Aorta (tissue), 5 donors: ENCODE measurements around the gene MTOR. TPM values are rescaled to one million over a fixed set of nuclear protein-coding genes. Genes with fewer than 3 reads are reported as not detected.

Experiments
- ATAC-seq: fragments of 200-7000 bp; cut with Tn5 transposase; one replicate; pipeline ENCODE4 v1.9.1; 2022; ENCODE audit warnings: moderate library complexity; ENCODE audit not compliant: low FRiP score
- DNase-seq, 2 donors: peaks; one replicate each; pipeline ENCODE4 v3.0.0-alpha.2; 2020
- H3K27ac ChIP-seq, 2 donors: one replicate each; pipeline ENCODE4 v1.5.1; 2013; ENCODE audit warnings: low read length in 2 of 2, mild to moderate bottlenecking in 2 of 2, moderate library complexity in 2 of 2, control low read depth in 1 of 2, inconsistent platforms in 1 of 2, low read depth in 1 of 2
- H3K27me3 ChIP-seq, 2 donors: one replicate each; pipeline ENCODE4 v1.6.1; 2013; ENCODE audit warnings: control low read depth in 1 of 2, low read length in 1 of 2, mild to moderate bottlenecking in 1 of 2, moderate library complexity in 1 of 2; ENCODE audit not compliant: insufficient read depth in 2 of 2, control insufficient read depth in 1 of 2
- H3K36me3 ChIP-seq, 2 donors: one replicate each; pipeline ENCODE4 v1.6.1; 2013; ENCODE audit warnings: control low read depth in 1 of 2, low read length in 1 of 2, mild to moderate bottlenecking in 1 of 2; ENCODE audit not compliant: insufficient read depth in 2 of 2, control insufficient read depth in 1 of 2
- H3K4me1 ChIP-seq, 2 donors: one replicate each; pipeline ENCODE4 v1.6.1; 2013; ENCODE audit warnings: low read length in 2 of 2, control low read depth in 1 of 2, mild to moderate bottlenecking in 1 of 2, moderate library complexity in 1 of 2; ENCODE audit not compliant: insufficient read depth in 2 of 2, control insufficient read depth in 1 of 2
- H3K4me3 ChIP-seq, 2 donors: one replicate each; pipeline ENCODE4 v1.5.1; 2013; ENCODE audit warnings: low read length in 2 of 2, control low read depth in 1 of 2, mild to moderate bottlenecking in 1 of 2
- H3K9me3 ChIP-seq: one replicate; pipeline ENCODE4 v1.6.1; 2013; ENCODE audit warnings: mild to moderate bottlenecking, low read length; ENCODE audit not compliant: control insufficient read depth
- WGBS, 2 donors: extraction: QIAGEN DNeasy Blood & Tissue Kit; methylation state at CpG; one replicate each; pipeline ENCODE4 v1.1.7; 2013; 5-methylcytosine and 5-hydroxymethylcytosine counted together
- intact Hi-C, 2 donors: fragments of 100-400 bp; cut with DNase I; formaldehyde crosslinking; loops; one replicate each; pipeline versions ENCODE4 v1.14.2 to v1.15.0; 2022
- polyA plus RNA-seq, 2 donors: library from polyadenylated mRNA; stranded (reverse); fragments of 200-250 nt; gene quantifications; one replicate each; pipeline ENCODE4 v1.2.3, GENCODE V29; 2013
- total RNA-seq, 2 donors: library from RNA; stranded (reverse); fragmentation: NEBNext Ultra II Directional; extraction: Animal tissue kit (Norgen Biotek cat#: 25700); gene quantifications; one replicate each; pipeline ENCODE4 v1.2.1, GENCODE V29; 2021
- donor health status: healthy with polysubstance abuse.
- donor health status: Bipolar disorder and iron deficiency.
- donor health status: DM: no; HTN: no; CAD: no.
- donor health status: DM: no; HTN: no; CAD: no.
- donor health status: DM: yes; HTN: yes; CAD: no.

The MTOR gene
- total and polyA plus RNA-seq, 4 donors: 7.5 to 31.8 (median 22.9) TPM

DNA sequence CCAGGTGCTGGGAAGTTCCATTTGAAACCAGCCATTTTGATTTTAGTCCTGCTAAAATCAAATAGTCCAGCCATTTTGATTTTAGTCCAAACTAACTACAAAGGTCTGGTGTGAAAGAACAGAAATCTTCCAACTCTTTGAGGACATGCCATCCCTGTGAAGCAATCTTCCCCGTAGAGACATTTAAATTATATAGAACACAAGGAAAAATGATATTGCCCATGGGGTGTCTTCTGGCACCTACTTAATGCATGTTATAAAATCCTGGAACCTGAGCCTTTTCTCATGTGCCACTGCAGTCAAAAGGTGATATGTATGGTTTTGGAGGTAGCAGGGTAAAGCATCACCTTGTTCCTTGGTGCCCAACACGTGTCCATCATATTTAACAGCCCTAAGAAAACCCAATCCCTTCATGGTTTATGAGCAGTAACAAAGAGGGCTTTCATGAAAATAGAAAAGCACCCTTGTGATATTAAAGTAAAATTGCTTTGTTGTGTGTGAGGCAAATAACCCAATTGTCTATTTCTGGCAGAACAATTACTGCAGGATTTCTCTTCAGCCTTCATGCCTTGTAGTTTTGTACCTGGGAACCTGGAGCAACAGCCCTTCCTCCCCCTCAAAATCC lies 46.9 kb downstream of the MTOR start:
- H3K36me3 ChIP-seq: peaks cover 9 to 21% of the 10 kb centered on the region in 2 donors
- no peaks in the 10 kb centered on the region for H3K27me3 ChIP-seq
- no peaks in the 10 kb centered on the region for H3K4me1 ChIP-seq
- DNase-seq (no peak), ATAC-seq (no peak)
- no peaks in the 10 kb centered on the region for H3K9me3 ChIP-seq
- H3K27ac ChIP-seq: no peak overlapping the region
- intact Hi-C loops: no loop called here
- H3K4me3 ChIP-seq: no peak overlapping the region
- 95 to 96% methylated on average over 2 of the region's 2 CpGs for WGBS, 2 donors

DNA sequence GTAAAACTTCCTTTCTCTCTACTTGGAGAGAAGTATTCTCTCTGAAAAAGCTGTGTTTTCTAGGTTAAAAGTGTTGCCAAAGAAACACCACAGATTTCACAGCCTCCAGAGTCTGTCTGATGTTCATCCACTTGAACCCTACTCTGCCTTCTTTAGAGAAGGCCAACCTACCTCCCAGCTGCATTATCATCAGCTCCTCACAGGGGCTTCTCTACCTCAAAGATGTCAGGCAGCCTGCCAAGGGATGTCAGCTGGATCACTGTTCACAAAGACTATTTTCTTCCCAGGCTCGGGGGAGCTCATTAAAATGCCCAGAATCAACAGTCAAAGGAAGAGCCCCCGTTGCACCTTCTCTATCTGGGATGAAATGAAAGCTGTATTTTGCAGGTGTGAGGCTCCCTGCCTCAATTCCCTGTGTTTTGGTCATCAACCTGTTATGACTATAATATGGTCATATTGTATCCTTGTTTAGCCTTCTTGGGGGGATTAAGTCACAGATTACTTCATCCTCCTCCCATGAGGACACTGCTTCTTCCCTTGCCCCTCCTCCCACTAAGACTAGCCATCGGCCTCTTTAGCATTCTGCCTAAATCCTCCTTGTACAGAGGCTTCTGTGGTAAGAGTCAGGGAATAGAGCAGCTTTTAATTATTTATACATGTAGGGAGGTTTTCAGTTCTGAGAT lies 47.5 kb downstream of the MTOR start:
- no peaks in the 10 kb centered on the region for H3K9me3 ChIP-seq
- H3K36me3 ChIP-seq: peaks cover 9 to 21% of the 10 kb centered on the region in 2 donors
- ATAC-seq (no peak), DNase-seq (no peak)
- H3K4me1 ChIP-seq: no peaks in the 10 kb centered on the region
- H3K4me3 ChIP-seq: no peak overlapping the region
- WGBS, 2 donors: 88 to 90% methylated on average over 3 of the region's 3 CpGs
- intact Hi-C loops: no loop called here
- no peaks in the 10 kb centered on the region for H3K27me3 ChIP-seq
- no peak overlapping the region for H3K27ac ChIP-seq

DNA sequence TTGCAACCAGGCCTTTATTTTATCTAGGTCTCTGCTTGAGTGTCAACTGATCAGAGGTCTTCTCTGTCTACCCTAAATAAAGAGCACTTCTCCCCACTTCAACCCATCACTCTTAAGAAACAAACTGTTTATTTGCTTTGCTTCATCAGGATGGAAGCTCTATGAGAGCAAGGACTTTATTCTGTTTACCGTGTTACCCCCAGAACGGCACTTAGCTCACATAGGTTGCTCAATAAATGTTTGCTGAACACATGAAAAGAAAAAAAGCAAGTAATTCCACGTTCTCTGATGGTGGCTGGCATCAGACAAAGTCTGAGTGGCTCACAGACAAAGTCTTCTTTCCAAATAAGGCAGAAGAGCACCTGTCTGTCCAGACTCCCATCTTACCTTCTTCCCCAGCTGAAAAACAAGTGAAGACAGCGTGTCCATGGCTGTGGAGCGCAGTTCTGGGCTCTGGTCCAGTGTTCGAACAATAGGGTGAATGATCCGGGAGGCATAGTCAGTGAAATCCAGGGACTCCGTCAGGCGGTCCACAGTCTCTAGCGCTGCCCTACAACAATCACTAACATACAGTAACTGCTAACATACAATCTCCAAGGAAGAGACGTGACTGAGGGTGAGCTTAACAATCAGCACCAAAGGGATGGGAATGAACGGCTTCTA lies 50.3 kb downstream of the MTOR start:
- DNase-seq (no peak), ATAC-seq (no peak)
- Histone ChIP-seq H3K4me1 (no peaks in the 10 kb centered on the region), H3K27ac (no peak overlapping the region), H3K9me3 (no peaks in the 10 kb centered on the region), H3K4me3 (no peak overlapping the region), H3K36me3 (peaks cover 9 to 21% of the 10 kb centered on the region in 2 donors), H3K27me3 (no peaks in the 10 kb centered on the region)
- intact Hi-C loops: no loop called here
- WGBS, 2 donors: 94 to 95% methylated on average over 12 of the region's 12 CpGs

DNA sequence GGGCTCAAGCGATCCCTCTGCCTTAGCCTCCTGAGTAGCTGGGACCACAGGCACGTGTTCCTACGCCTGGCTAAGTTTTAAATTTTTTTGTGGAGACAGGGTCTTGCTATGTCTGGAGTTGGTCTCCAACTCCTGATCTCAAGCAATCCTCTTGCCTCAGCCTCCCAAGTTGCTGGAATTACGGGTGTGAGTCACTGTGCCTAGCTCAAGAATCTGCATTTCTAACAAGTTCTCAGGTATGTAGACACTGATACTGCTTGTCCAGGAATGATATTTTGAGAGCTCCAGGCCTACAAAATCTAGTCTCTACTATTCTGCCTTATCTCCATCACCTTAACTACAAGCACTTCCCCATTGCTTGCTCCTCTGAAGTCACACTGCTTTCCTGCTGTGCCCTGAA lies 50.9 kb downstream of the MTOR start:
- WGBS, 2 donors: 91 to 94% methylated on average over 4 of the region's 4 CpGs
- Histone ChIP-seq H3K4me1 (no peaks in the 10 kb centered on the region), H3K4me3 (no peak overlapping the region), H3K27ac (no peak overlapping the region), H3K36me3 (peaks cover 9 to 21% of the 10 kb centered on the region in 2 donors), H3K9me3 (no peaks in the 10 kb centered on the region), H3K27me3 (no peaks in the 10 kb centered on the region)
- ATAC-seq: no peak
- intact Hi-C loops: no loop called here
- no peak for DNase-seq

DNA sequence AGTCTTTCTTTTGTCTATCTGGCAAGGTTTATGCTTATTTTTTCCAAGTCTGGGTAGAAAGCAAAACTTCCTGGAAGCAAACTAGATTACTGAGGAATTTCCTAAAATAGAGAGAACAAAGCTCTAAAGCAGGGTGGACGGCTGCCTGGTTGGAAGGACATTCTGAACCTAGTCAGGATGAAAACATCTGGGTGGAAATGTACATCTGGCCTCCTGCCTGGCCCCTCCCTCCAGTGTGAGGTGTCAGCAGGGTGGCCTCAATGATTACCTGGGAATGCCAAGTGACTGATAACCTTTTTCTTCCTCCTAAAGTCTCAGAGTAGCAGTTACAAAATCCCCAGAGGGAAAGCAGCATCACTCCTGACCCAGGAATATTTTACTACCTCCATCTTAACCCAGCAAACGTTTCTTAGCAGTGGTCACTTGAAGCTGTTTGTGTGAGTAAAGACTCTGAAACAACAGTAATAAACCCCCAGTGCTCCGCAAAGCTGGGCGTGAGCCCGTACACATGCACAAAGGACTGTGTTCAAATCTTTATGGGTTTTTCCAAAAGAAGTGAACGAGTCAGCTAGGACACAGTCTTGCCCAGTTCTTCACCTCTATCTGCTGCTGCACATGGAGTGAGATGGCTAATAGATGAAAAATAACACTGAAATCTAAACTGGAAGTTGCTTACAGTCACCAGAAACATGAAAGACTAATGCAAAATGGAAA lies 54.3 kb downstream of the MTOR start:
- Histone ChIP-seq H3K27ac (peak overlapping the region; percentile 22 to 42), H3K27me3 (no peaks in the 10 kb centered on the region), H3K9me3 (no peaks in the 10 kb centered on the region), H3K36me3 (peaks cover 3 to 16% of the 10 kb centered on the region in 2 donors), H3K4me1 (no peaks in the 10 kb centered on the region), H3K4me3 (no peak overlapping the region)
- intact Hi-C loops: no loop called here
- ATAC-seq (no peak), DNase-seq (no peak)
- WGBS, 2 donors: 64 to 66% methylated on average over 6 of the region's 6 CpGs

DNA sequence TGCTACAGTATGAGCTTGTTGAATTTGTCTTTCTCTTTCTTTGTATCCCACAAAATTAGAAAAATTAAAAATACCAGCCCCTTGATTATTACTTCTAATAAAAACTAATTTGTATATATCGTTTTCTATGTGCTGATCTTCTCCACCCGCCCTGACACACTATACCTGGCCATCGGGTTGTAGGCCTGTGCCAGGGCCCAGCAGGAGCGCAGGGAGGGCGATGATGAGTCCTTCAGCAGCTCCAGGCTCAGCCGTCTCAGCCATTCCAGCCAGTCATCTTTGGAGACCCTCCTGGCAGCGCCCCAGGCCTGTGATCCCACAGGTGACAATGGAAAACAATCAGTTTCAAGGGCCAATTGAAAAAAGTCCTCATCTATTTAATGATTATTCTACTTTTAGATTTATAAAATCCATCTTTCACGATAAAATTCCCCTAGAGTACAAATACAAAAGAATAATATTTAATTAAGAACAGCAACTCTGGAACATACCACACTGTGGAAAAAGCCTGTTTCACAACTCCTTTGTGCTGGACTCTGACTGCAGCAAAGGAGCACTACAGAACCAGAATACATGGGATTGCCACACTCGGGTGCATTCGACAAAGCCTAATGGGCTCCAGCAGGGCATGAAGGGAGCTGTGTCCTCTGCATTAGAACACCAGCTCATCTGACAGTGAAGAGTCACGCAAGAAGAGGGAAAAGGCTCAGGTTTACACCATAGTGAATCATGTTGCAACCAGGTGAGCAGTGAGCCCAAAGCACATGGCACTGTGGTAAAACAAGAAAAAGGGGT lies 57.8 kb downstream of the MTOR start:
- Histone ChIP-seq H3K27me3 (no peaks in the 10 kb centered on the region), H3K4me1 (no peaks in the 10 kb centered on the region), H3K27ac (peak overlapping the region in 1 of 2 donors; percentile 48), H3K4me3 (no peak overlapping the region), H3K9me3 (no peaks in the 10 kb centered on the region), H3K36me3 (peaks cover under 1 to 9% of the 10 kb centered on the region in 2 donors)
- 91 to 92% methylated on average over 11 of the region's 11 CpGs for WGBS, 2 donors
- intact Hi-C loops: no loop called here
- DNase-seq (no peak), ATAC-seq (no peak)

DNA sequence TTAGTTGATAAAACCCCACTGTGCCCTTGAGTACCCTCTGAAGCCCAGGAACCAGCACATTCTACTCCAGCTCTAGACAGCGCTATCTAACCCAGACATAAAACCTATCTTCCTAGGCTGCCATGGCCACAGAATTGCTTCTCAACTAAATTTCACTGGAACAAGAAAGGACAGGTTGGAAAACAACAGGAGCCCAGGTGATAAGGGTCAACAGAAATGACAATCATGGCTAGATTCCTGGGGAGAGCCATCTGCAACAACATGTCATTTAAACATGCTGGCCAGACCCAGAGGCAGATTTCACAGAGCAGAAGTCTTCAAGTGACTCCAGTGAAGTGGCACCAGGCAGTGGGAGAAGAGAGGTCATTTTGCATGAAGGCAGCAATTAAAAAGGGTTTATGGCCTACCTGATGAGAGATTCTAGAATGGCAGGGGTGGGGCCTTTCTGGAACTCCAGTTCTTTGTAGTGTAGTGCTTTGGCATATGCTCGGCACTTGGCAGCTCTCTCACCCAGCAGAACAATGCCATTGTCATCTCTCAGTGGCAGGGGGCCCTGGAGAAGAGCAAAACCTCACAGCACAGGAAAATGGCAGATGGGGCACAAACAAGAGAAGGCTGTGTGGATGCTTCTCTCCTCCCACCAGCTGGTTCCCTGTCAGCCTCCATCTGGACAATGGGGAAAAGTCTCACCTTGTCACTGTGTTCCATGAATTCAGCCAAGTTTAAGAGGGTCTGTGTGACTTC lies 63.3 kb downstream of the MTOR start:
- ATAC-seq (no peak), DNase-seq (no peak)
- no peaks in the 10 kb centered on the region for H3K27me3 ChIP-seq
- 94 to 98% methylated on average over 2 of the region's 2 CpGs for WGBS, 2 donors
- no peaks in the 10 kb centered on the region for H3K4me1 ChIP-seq
- H3K4me3 ChIP-seq: no peak overlapping the region
- peaks cover 13 to 16% of the 10 kb centered on the region in 2 donors for H3K36me3 ChIP-seq
- H3K9me3 ChIP-seq: no peaks in the 10 kb centered on the region
- H3K27ac ChIP-seq: no peak overlapping the region
- intact Hi-C loops: no loop called here

DNA sequence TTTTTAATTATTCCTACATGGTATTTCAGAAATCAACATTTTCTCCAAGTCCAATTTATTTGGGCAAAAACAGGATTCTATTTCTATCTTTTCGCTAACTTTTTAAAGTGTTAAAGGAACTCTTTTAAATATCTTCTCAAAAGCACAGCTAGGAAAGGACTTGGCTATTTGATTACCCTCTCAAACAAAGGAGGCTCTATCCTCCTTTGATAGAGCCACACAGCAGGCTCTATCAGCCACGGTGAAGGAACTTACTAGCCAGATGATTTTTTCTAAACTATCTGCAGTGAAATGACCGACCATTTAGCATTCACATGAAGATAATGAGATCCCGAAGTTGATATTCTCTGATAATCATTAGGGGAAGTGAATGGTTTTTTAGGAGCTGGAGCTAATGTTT lies 64.1 kb downstream of the MTOR start:
- no peaks in the 10 kb centered on the region for H3K9me3 ChIP-seq
- no peaks in the 10 kb centered on the region for H3K4me1 ChIP-seq
- 84 to 92% methylated on average over 4 of the region's 4 CpGs for WGBS, 2 donors
- H3K27me3 ChIP-seq: no peaks in the 10 kb centered on the region
- no peak overlapping the region for H3K4me3 ChIP-seq
- intact Hi-C loops: no loop called here
- ATAC-seq: no peak
- H3K27ac ChIP-seq: no peak overlapping the region
- H3K36me3 ChIP-seq: peaks cover 13 to 15% of the 10 kb centered on the region in 2 donors
- DNase-seq: no peak
